Aorta (tissue), 5 donors: Measurements from ENCODE around the gene PTPRM. TPM values are rescaled to one million over a fixed set of nuclear protein-coding genes. Genes with fewer than 3 reads are reported as not detected.

Experiments used
- ATAC-seq: fragments of 200-7000 bp; cut with Tn5 transposase; one replicate; pipeline ENCODE4 v1.9.1; 2022; ENCODE audit warnings: moderate library complexity; ENCODE audit not compliant: low FRiP score
- DNase-seq, 2 donors: peaks; one replicate each; pipeline ENCODE4 v3.0.0-alpha.2; 2020
- H3K27ac ChIP-seq, 2 donors: one replicate each; pipeline ENCODE4 v1.5.1; 2013; ENCODE audit warnings: low read length in 2 of 2, mild to moderate bottlenecking in 2 of 2, moderate library complexity in 2 of 2, control low read depth in 1 of 2, inconsistent platforms in 1 of 2, low read depth in 1 of 2
- H3K27me3 ChIP-seq, 2 donors: one replicate each; pipeline ENCODE4 v1.6.1; 2013; ENCODE audit warnings: control low read depth in 1 of 2, low read length in 1 of 2, mild to moderate bottlenecking in 1 of 2, moderate library complexity in 1 of 2; ENCODE audit not compliant: insufficient read depth in 2 of 2, control insufficient read depth in 1 of 2
- H3K36me3 ChIP-seq, 2 donors: one replicate each; pipeline ENCODE4 v1.6.1; 2013; ENCODE audit warnings: control low read depth in 1 of 2, low read length in 1 of 2, mild to moderate bottlenecking in 1 of 2; ENCODE audit not compliant: insufficient read depth in 2 of 2, control insufficient read depth in 1 of 2
- H3K4me1 ChIP-seq, 2 donors: one replicate each; pipeline ENCODE4 v1.6.1; 2013; ENCODE audit warnings: low read length in 2 of 2, control low read depth in 1 of 2, mild to moderate bottlenecking in 1 of 2, moderate library complexity in 1 of 2; ENCODE audit not compliant: insufficient read depth in 2 of 2, control insufficient read depth in 1 of 2
- H3K4me3 ChIP-seq, 2 donors: one replicate each; pipeline ENCODE4 v1.5.1; 2013; ENCODE audit warnings: low read length in 2 of 2, control low read depth in 1 of 2, mild to moderate bottlenecking in 1 of 2
- H3K9me3 ChIP-seq: one replicate; pipeline ENCODE4 v1.6.1; 2013; ENCODE audit warnings: mild to moderate bottlenecking, low read length; ENCODE audit not compliant: control insufficient read depth
- WGBS, 2 donors: extraction: QIAGEN DNeasy Blood & Tissue Kit; methylation state at CpG; one replicate each; pipeline ENCODE4 v1.1.7; 2013; 5-methylcytosine and 5-hydroxymethylcytosine counted together
- intact Hi-C, 2 donors: fragments of 100-400 bp; cut with DNase I; formaldehyde crosslinking; loops; one replicate each; pipeline versions ENCODE4 v1.14.2 to v1.15.0; 2022
- polyA plus RNA-seq, 2 donors: library from polyadenylated mRNA; stranded (reverse); fragments of 200-250 nt; gene quantifications; one replicate each; pipeline ENCODE4 v1.2.3, GENCODE V29; 2013
- total RNA-seq, 2 donors: library from RNA; stranded (reverse); fragmentation: NEBNext Ultra II Directional; extraction: Animal tissue kit (Norgen Biotek cat#: 25700); gene quantifications; one replicate each; pipeline ENCODE4 v1.2.1, GENCODE V29; 2021
- donor health status: healthy with polysubstance abuse.
- donor health status: Bipolar disorder and iron deficiency.
- donor health status: DM: no; HTN: no; CAD: no.
- donor health status: DM: no; HTN: no; CAD: no.
- donor health status: DM: yes; HTN: yes; CAD: no.

Gene PTPRM
- total and polyA plus RNA-seq, 4 donors: 10.6 to 98.9 (median 65.6) TPM

DNA sequence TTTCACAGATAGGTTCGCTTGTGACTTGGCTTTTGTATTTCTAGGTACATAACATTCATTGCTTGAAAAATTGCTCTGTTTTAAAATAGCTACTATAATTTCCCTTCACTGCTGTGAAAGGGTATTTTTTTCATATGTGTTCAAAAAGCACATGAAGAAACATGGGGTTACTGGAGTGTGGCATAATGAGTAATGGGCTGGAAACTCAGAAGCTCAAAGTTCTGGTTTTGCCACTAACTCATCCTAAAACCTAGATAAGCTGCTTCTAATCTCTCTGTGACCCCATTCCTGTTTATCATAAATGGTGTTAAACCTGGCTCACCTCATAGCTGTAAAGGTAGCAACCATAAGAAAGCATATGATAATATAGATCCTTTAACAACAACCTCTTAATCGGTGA, 319.3 kb downstream of the PTPRM start:
- 93 to 94% methylated on average over 2 of the region's 2 CpGs for WGBS, 2 donors
- H3K27me3 ChIP-seq: no peaks in the 10 kb centered on the region

DNA sequence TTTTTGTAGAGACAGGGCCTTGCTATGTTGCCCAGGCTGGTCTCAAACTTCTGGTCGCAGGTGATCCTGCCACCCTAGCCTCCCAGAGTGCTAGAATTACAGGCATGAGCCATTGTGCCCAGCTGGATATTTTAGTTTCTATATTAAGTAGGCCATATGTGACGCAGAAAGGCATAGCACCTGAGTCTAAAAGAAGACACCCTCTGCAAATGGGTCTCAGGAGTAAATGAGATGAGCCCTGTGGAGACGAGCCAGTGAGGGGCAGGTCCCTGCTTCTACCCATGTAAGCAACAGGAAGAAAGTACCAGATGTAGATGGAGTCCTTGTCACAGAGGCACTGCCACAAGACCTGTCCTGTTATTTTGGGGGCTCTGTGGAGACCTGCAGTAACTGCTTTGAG, 322.4 kb downstream of the PTPRM start:
- no peaks in the 10 kb centered on the region for H3K36me3 ChIP-seq
- ATAC-seq (no peak), DNase-seq (no peak)
- WGBS, 2 donors: 85 to 90% methylated on average over 3 of the region's 3 CpGs
- no peaks in the 10 kb centered on the region for H3K27me3 ChIP-seq
- no peak overlapping the region for H3K4me3 ChIP-seq
- H3K9me3 ChIP-seq: no peaks in the 10 kb centered on the region
- H3K27ac ChIP-seq: no peak overlapping the region
- H3K4me1 ChIP-seq: peaks cover 0 to 4% of the 10 kb centered on the region in 2 donors
- intact Hi-C loops: no loop called here

More for the DNA sequence above, 319.3 kb downstream of the PTPRM start:
- H3K9me3 ChIP-seq: no peaks in the 10 kb centered on the region
- ATAC-seq (no peak), DNase-seq (no peak)
- peaks cover 0 to 4% of the 10 kb centered on the region in 2 donors for H3K4me1 ChIP-seq
- no peak overlapping the region for H3K27ac ChIP-seq
- H3K36me3 ChIP-seq: no peaks in the 10 kb centered on the region
- intact Hi-C loops: no loop called here
- no peak overlapping the region for H3K4me3 ChIP-seq

DNA sequence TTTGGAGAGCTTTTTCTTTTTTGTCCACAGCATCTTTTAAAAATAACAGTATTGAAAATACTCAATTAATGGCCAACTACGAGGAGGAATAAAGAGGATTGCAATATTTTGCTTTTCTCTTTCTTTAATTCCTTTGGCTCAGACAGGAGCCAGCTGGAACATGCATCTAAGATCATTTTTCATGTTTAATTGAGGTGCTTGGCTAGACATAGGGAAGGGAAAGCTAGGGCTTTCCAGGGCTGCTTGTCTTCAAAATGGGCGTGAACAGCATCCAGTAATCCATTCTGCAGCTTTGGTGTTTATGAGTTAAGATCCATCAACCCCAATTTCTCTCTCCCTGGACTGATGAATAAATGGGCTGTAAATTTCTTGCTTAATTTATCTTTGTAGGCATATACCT, 323.0 kb downstream of the PTPRM start:
- WGBS, 2 donors: 1 to 10% methylated on average over 2 of the region's 2 CpGs
- ATAC-seq: peak; percentile 52
- Histone ChIP-seq H3K4me1 (peaks cover 0 to 4% of the 10 kb centered on the region in 2 donors), H3K9me3 (no peaks in the 10 kb centered on the region), H3K4me3 (no peak overlapping the region), H3K27ac (no peak overlapping the region), H3K36me3 (no peaks in the 10 kb centered on the region), H3K27me3 (no peaks in the 10 kb centered on the region)
- no peak for DNase-seq
- intact Hi-C loops: no loop called here

DNA sequence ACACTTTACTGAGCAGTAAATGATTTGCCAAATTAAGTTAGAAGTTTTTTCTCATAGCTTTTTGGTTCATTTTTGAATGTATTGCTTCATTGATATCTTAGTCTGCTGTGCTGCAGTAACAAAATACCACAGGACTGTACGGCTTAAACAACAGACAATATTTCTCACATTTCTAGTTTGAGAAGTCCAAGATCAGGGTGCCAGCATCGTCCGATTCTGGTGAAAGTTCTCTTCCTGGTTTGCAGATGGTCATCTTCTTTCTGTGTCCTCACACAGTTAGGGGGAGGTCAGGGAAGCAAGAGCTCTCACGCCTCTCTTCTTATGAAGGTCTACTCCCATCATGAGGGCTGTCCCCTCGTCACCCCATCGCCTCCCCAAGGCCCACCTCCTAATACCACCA, 325.4 kb downstream of the PTPRM start:
- Histone ChIP-seq H3K27me3 (no peaks in the 10 kb centered on the region), H3K4me3 (no peak overlapping the region), H3K9me3 (no peaks in the 10 kb centered on the region), H3K4me1 (peaks cover 3 to 7% of the 10 kb centered on the region in 2 donors), H3K36me3 (no peaks in the 10 kb centered on the region), H3K27ac (no peak overlapping the region)
- no peak for ATAC-seq
- intact Hi-C loops: no loop called here
- no peak for DNase-seq
- 95 to 98% methylated on average over 6 of the region's 6 CpGs for WGBS, 2 donors

DNA sequence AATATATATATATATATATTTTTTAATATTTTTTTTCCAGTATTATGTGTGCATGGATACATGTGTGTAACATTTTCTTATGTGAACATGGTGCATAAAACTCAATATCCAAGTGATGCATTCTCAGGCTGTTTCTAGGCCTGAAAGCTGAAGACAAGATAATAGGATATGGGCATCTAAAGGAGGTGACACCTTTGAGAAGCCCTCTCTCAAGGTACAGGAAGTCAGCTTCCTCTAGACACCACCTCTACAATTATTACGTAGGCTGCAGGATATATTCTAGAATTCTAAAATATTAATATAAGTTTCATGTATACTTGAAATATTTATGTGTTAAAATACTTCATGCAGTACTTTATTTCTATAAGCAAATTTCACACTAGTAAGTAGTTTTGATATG, 327.5 kb downstream of the PTPRM start:
- DNase-seq: no peak
- H3K4me1 ChIP-seq: peaks cover 6 to 7% of the 10 kb centered on the region in 2 donors
- H3K27me3 ChIP-seq: no peaks in the 10 kb centered on the region
- intact Hi-C loops: no loop called here
- ATAC-seq: no peak
- no peaks in the 10 kb centered on the region for H3K36me3 ChIP-seq
- 92 to 96% methylated on average over 1 of the region's 1 CpG for WGBS, 2 donors
- H3K9me3 ChIP-seq: no peaks in the 10 kb centered on the region
- H3K4me3 ChIP-seq: no peak overlapping the region
- no peak overlapping the region for H3K27ac ChIP-seq

DNA sequence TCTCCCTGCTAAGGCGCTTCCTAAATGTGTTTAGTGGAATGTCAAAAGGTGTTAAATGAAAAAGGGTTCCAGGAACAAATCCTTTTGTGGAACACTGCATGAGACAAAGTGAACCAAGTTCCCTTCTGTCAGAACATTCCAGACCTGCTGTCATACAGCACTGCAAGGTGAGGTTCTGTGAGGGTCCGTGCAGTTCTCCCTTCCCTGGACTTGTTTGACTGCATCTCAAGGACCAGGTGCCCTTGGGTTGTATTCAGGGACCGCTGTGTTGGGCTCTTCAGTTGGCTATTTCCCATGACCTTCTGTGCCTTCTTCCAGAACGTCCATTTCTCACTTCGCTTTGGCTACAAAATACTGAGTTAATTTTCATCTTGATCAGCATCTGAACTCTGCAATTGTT, 328.2 kb downstream of the PTPRM start:
- intact Hi-C loops: no loop called here
- H3K27me3 ChIP-seq: no peaks in the 10 kb centered on the region
- peaks cover 3 to 8% of the 10 kb centered on the region in 2 donors for H3K4me1 ChIP-seq
- WGBS, 2 donors: 93 to 95% methylated on average over 5 of the region's 5 CpGs
- H3K9me3 ChIP-seq: no peaks in the 10 kb centered on the region
- H3K4me3 ChIP-seq: no peak overlapping the region
- ATAC-seq (no peak), DNase-seq (no peak)
- H3K36me3 ChIP-seq: no peaks in the 10 kb centered on the region
- H3K27ac ChIP-seq: no peak overlapping the region

GRCh38 chr18:7896161-7896560, 329.0 kb downstream of the PTPRM start:
- Histone ChIP-seq H3K9me3 (no peaks in the 10 kb centered on the region), H3K27ac (no peak overlapping the region), H3K4me1 (peaks cover 3 to 8% of the 10 kb centered on the region in 2 donors), H3K4me3 (no peak overlapping the region), H3K27me3 (no peaks in the 10 kb centered on the region), H3K36me3 (no peaks in the 10 kb centered on the region)
- intact Hi-C loops: no loop called here
- no peak for DNase-seq
- ATAC-seq: no peak
- 94 to 95% methylated on average over 3 of the region's 3 CpGs for WGBS, 2 donors

GRCh38 chr18:7896805-7897518, 329.8 kb downstream of the PTPRM start:
- peak overlapping the region in 1 of 2 donors; percentile 56 for H3K27ac ChIP-seq
- H3K4me1 ChIP-seq: peaks cover 3 to 8% of the 10 kb centered on the region in 2 donors
- WGBS, 2 donors: 12 to 16% methylated on average over 6 of the region's 6 CpGs
- no peaks in the 10 kb centered on the region for H3K36me3 ChIP-seq
- DNase-seq (no peak), ATAC-seq (peak; percentile 61)
- H3K27me3 ChIP-seq: no peaks in the 10 kb centered on the region
- intact Hi-C loops: no loop called here
- no peaks in the 10 kb centered on the region for H3K9me3 ChIP-seq
- no peak overlapping the region for H3K4me3 ChIP-seq

- DNase-seq (no peak), ATAC-seq (no peak)
- H3K27me3 ChIP-seq: no peaks in the 10 kb centered on the region
- intact Hi-C loops: no loop called here
- no peaks in the 10 kb centered on the region for H3K9me3 ChIP-seq
- no peaks in the 10 kb centered on the region for H3K36me3 ChIP-seq
- WGBS, 2 donors: 79 to 83% methylated on average over 2 of the region's 2 CpGs
- H3K27ac ChIP-seq: no peak overlapping the region
- H3K4me1 ChIP-seq: peaks cover 3 to 8% of the 10 kb centered on the region in 2 donors
- no peak overlapping the region for H3K4me3 ChIP-seq
Measured at GRCh38 chr18:7898181-7898580, 331.1 kb downstream of the PTPRM start.
